ENCODE data around the gene IL1RL2. TPM values are rescaled to one million over a fixed set of nuclear protein-coding genes. Genes with fewer than 3 reads are reported as not detected.

IL1RL2 gene
- total RNA-seq, 1 donor from 2014 or later = not detected

DNA sequence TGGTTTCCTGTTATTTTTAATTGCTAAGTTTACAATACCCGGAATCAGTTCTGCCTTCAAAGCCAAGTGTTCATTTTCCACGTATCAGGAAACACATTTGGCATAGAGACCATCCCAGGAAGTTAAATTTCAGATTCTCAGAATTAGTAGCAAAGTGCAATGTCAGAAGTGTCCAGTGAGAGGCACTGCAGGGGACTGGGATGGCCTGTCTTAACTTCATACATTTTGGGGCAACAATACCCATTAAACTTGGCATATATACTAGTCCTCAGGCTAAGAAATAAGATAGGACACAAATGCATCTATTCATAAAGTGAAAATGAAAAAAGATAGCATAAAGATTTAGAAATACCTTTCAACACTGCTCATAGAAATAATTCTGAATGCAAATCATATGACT is 1.5 kb upstream of the IL1RL2 start:
- DNase-seq (ENCODE audit: low spot score, unreplicated experiment) = no peak
- peaks cover 3% of the 10 kb centered on the region for H3K4me1 Mint-ChIP-seq (ENCODE audit: low read depth)
- H3K27me3 Mint-ChIP-seq = peaks cover 33% of the 10 kb centered on the region
- H3K4me3 Mint-ChIP-seq (ENCODE audit: low read depth) = no peak overlapping the region
- H3K27ac Mint-ChIP-seq = no peak overlapping the region
- H3K9me3 Mint-ChIP-seq (ENCODE audit: low read depth) = peaks cover 2% of the 10 kb centered on the region
- H3K36me3 Mint-ChIP-seq (ENCODE audit: insufficient read depth) = no peaks in the 10 kb centered on the region
- TF ChIP-seq, protein P1, sequence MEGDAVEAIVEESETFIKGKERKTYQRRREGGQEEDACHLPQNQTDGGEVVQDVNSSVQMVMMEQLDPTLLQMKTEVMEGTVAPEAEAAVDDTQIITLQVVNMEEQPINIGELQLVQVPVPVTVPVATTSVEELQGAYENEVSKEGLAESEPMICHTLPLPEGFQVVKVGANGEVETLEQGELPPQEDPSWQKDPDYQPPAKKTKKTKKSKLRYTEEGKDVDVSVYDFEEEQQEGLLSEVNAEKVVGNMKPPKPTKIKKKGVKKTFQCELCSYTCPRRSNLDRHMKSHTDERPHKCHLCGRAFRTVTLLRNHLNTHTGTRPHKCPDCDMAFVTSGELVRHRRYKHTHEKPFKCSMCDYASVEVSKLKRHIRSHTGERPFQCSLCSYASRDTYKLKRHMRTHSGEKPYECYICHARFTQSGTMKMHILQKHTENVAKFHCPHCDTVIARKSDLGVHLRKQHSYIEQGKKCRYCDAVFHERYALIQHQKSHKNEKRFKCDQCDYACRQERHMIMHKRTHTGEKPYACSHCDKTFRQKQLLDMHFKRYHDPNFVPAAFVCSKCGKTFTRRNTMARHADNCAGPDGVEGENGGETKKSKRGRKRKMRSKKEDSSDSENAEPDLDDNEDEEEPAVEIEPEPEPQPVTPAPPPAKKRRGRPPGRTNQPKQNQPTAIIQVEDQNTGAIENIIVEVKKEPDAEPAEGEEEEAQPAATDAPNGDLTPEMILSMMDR (IDR thresholded peaks at IDR 0.05; ENCODE audit: unreplicated experiment) = peak; percentile 46

DNA sequence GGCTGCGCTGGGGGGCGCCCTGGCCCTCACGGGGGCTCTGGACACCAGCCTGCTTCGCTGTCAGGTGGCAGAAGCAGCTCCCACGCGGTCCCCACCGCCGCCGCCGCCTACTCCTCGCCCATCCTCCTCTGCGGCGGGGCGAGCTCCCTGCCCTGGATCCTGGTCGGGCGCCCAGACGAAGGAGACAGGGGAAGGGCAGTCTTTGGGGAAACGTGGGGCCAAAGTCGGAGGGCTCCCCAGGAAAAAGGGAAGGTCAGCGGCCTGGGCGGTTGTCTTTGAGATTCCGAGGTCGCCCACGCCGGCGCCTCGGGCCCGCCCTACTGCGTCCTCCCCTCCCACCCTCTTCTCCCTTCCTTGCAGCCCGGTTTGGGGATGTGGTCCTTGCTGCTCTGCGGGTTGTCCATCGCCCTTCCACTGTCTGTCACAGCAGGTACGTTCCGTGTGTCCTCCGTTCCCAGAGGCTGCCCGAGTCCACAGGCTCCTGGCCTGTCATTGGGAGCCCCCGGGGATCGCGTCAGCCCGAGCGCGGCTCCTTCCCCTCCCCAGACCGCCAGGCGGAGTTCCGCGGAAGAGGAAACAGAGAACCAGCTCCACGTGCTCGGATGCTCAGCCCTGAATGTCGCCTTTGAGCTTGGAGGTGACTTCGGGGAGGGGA is 800 bp downstream of the IL1RL2 start:
- TF ChIP-seq, protein P1 (IDR thresholded peaks at IDR 0.05; ENCODE audit: unreplicated experiment) = peak; percentile 11
- Mint-ChIP-seq H3K27ac (peak overlapping the region; percentile 41), H3K4me1 (ENCODE audit: low read depth) (peaks cover 4% of the 10 kb centered on the region), H3K9me3 (ENCODE audit: low read depth) (peaks cover 4% of the 10 kb centered on the region), H3K4me3 (ENCODE audit: low read depth) (peak overlapping the region; percentile 73), H3K27me3 (peaks cover 33% of the 10 kb centered on the region), H3K36me3 (ENCODE audit: insufficient read depth) (no peaks in the 10 kb centered on the region)
- no peak for DNase-seq (ENCODE audit: low spot score, unreplicated experiment)

DNA sequence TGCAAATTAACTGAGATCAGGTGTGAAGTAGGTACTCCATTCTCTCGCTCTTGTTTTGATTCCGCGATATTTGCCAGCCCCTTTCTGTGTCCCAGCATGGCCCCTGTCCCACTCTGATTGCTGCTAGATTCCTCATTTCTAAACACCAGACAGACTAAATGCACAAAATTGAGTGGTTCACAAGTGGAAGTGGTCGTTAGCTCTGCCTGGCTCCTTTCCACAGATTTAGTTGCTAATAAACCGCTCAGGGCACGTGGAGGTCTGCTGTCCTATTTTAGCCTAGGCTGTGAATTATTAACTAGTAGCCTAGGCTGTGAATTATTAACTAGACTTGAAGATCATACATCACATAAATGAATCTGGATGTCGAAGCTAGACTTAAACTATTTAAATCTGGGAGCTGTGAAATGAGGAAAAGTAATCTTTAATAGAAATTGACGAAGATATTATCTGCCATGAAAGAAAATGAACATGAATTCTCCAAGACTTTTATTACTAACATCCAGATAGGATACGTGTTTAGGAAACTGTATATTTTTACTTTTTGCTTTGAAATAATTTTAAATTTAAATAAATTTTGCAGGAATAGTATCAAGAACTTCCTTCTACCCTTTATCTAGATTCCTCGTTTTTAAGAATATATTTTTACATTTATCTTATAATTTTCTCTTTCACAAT is 3.7 kb downstream of the IL1RL2 start:
- H3K36me3 Mint-ChIP-seq (ENCODE audit: insufficient read depth) = no peaks in the 10 kb centered on the region
- no peak for DNase-seq (ENCODE audit: low spot score, unreplicated experiment)
- peaks cover 26% of the 10 kb centered on the region for H3K27me3 Mint-ChIP-seq
- H3K4me1 Mint-ChIP-seq (ENCODE audit: low read depth) = peaks cover 11% of the 10 kb centered on the region
- TF ChIP-seq, protein P1 (IDR thresholded peaks at IDR 0.05; ENCODE audit: unreplicated experiment) = no peak
- H3K9me3 Mint-ChIP-seq (ENCODE audit: low read depth) = peaks cover 4% of the 10 kb centered on the region
- peak overlapping the region; percentile 30 for H3K27ac Mint-ChIP-seq
- no peak overlapping the region for H3K4me3 Mint-ChIP-seq (ENCODE audit: low read depth)

DNA sequence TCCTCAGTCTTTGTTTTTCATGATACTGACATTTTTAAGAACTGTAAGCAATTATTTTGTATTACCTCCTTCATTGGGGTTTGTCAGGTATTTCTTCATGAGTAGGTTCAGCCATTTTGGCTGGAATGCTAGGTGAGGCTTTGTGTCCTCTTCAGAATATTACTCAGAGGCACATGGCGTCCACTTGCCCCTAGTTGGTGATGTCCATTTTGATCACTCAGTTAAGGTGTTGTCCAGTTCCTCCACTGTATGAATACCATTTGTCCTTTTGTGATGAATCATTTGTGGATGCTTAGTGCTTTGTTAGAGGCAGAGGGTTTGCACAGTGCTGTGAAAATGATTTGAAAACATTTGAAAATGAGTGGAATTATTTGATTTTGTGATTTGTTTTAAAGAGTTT is 4.7 kb downstream of the IL1RL2 start:
- H3K27me3 Mint-ChIP-seq = peaks cover 19% of the 10 kb centered on the region
- TF ChIP-seq, protein P1 (IDR thresholded peaks at IDR 0.05; ENCODE audit: unreplicated experiment) = no peak
- no peak for DNase-seq (ENCODE audit: low spot score, unreplicated experiment)
- no peak overlapping the region for H3K4me3 Mint-ChIP-seq (ENCODE audit: low read depth)
- peaks cover 4% of the 10 kb centered on the region for H3K9me3 Mint-ChIP-seq (ENCODE audit: low read depth)
- no peak overlapping the region for H3K27ac Mint-ChIP-seq
- H3K36me3 Mint-ChIP-seq (ENCODE audit: insufficient read depth) = no peaks in the 10 kb centered on the region
- H3K4me1 Mint-ChIP-seq (ENCODE audit: low read depth) = peaks cover 12% of the 10 kb centered on the region

DNA sequence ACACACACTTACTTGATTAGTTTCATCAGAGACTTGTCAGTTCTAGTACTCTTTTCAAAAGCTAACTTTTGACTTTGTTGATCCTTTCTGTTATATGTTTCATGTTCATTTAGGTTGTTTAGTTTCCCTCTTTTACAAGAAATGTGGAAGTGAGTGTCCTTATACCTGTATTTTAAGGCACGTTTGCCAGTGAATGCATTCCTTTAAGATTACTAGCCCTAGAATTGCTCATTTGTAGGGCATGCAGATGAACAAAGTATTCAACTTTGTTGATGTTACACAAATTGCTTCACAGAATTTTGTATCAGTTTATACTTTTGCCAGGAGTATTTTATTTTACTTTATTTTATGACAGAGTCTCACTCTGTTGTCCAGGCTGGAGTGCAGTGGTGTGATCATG is 6.3 kb downstream of the IL1RL2 start:
- Mint-ChIP-seq H3K9me3 (ENCODE audit: low read depth) (peaks cover 4% of the 10 kb centered on the region), H3K27me3 (peaks cover 15% of the 10 kb centered on the region), H3K4me1 (ENCODE audit: low read depth) (peaks cover 12% of the 10 kb centered on the region), H3K4me3 (ENCODE audit: low read depth) (no peak overlapping the region), H3K27ac (no peak overlapping the region), H3K36me3 (ENCODE audit: insufficient read depth) (no peaks in the 10 kb centered on the region)
- DNase-seq (ENCODE audit: low spot score, unreplicated experiment) = no peak
- TF ChIP-seq, protein P1 (IDR thresholded peaks at IDR 0.05; ENCODE audit: unreplicated experiment) = no peak

All from progenitor cell of endocrine pancreas (in vitro differentiated cells).